EH (cell line): ENCODE results near the gene COL19A1.

Experiments used
- DNase-seq: peaks from one replicate; pipeline ENCODE4 v3.0.0-alpha.2; 2015; ENCODE audit warnings: low read depth

Gene COL19A1

DNA sequence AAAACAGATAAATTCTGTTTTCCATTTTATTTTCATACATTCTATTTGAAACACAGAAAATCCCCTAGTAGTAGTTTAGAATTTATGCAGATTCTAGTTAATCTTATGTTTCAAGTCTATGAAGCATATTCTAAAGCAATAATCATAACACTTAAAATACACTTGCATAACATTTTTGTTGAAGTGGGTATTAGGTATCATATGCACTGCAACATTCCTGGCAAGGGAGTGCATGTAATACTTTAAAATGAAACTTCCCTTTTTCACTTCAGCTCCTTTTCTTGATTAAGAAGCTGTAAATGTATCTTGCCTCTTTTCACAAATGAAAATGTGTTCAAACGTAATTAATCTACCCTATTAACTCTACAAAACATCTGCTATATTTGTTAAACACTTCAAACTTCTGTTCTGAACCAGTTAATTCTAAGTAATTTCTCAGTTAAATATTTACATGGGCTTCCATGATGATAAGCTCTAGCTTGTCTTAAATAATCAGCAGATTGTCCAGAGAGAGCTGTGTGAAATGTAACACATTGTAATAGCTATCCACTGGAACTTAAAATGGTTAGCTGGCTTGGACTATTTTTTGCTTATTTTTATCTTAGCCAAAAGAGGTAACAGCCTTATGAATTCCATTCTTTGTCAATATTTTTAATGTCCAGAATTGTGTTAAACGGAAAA is 192.8 kb downstream of the COL19A1 start:
- DNase-seq = no peak

DNA sequence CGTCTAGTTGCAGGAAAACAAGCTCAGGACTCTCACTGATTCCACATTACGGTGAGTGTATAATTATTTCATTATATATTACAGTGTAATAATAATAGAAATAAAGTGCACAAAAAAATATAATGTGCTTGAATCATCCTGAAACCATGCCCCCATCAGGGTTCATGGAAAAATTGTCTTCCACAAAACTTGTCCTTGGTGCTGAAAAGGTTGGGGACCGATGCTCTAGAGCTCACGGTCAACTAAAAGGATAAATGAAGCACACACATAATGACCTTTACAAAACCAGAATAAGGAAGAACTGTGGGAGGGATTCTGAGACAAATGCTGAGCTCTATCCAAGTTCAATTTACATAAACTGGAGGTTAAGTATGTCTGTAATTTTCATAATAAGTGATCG is 194.3 kb downstream of the COL19A1 start:
- no peak for DNase-seq

DNA sequence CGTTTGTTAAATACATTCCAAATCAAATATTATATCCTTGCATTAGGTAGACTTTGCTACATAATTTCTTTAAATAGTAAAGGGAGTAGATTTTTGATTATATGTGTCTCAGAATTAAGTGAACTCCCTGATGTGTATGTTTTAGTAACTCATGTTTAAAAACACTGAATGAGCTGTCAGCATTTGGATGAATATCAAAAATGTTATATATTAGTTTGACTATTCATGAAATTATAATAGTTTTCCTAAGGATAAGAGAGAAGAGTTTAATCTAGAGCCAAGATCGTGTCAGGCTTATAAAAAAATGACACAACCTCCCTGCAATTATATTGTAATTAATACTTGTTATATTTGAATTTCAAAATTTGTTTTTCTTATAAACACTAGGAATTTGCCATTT is 195.2 kb downstream of the COL19A1 start:
- DNase-seq = no peak

DNA sequence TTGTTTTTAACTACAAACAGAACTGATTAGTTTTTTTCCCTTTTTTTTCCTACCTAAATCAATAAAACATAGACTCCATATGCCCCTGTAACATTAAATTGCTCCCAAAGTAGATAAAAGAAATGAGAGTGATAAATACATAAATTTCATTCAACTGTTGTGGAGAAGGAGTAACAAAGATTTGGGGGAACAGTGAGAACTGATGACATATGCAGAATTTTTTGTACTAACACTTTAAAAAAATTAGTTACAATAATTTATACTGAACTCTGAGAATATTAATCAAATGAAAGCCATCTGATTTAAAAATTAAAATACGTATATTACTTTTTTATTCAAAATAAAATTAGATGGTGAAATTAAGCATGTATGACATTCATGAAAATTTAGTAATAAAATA is 195.7 kb downstream of the COL19A1 start:
- DNase-seq = no peak

DNA sequence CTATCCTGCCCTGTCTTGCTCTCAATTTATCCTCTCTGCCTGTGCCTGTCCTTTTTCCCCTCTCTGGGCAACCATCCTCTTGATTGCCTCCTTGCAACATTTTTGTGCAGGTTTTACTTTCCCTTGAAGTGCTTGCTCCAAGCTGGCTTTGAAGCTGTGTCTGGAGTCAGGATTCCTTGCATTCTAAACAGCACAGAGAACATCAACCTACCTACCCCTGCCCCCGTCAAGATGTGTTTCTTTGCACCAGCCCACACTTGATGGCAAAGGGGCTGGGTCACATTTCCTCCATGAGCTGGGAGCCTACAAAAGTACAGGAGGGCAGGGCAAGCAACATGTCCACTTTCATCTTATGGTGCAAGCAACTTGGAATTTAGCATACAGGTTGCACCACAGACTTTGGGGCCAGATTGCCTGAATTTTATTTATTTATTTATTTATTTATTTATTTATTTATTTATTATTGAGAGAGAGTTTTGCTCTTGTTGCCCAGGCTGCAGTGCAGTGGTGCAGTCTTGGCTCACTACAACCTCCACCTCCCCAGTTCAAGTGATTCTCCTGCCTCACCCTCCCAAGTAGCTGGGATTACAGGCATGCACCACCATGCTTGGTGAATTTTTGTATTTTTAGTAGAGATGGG is 206.3 kb downstream of the COL19A1 start:
- no peak for DNase-seq

DNA sequence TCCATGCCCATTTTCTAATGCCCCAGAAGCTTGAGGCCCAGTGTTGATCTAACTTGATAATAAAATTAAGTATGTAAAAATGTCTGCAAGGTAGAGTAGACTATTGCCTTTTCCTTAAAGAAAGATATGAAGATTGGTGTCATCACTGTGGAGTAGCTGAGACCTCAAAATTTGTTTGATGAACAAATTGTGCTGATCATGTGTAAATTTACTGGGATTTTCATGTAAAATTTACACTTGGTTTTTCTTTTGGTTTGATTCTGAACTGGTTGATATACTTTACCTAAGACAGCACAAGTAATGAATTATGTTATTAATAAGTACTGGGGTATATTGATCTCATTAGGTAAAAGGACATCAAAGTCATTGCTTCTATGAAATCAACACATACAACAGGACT is 207.3 kb downstream of the COL19A1 start:
- no peak for DNase-seq

DNA sequence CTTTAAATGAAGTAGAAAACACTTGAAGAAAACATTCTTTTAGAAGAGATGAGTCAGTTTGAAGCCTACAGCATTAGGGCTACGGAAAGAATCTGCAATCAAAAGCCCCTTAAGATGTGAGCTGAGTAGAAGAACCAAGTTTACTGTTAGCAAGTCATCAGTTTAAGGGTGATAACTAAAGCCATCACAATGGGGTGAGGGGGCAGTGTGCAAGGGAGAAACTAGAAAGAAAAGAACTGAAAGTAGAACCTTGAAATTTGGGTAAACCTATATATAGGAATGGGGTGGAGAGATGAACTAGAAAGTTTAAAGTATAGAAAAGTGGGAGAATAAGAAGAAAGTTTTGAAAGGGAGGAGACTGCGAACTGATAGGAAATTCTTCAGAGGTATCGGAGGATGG is 212.9 kb downstream of the COL19A1 start:
- no peak for DNase-seq

DNA sequence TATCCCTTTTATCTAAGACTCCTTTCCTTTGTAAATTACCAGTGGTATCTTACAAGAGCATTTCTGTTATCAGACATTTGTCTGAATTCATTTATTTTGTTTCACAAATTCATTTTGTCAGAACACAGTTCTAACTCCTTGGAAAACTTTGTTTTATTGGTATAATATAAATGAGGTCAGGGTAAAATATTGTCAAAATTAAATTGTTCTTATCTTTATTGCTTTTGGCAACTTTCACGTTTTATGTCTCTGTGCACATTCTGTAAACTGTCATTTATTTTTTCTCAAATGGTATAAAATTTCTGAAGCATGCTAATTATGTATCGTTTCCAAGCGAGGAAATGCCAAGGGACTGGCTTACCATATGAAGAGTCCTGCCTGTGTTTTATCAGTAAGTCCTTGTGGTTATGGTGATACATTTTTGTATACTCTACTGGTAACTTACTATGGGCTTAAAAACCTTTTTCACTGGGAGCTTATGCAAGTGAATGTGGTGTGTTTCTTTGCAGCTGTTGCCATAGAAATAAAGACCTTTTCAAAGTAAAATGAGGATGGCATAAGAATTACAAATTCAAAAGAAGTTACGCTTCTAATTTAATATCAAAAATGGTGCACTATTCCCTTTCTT is 214.2 kb downstream of the COL19A1 start:
- no peak for DNase-seq

DNA sequence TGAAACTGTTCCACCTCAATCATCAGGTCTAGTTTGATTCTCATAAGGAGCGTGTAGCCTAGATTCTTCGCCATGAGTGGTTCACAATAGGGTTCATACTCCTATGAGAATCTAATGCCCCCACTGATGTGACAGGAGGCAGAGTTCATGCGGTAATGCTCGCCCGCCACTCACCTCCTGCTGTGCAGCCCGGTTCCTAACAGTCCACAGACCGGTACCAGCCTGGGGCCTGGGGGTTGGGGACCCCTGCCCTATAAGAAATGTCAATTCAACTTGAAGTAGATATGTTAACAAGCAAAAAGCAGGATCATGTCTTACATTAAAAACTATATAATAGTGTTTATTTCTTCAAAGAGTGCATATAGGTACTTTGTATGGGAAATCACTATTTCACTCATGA is 216.5 kb downstream of the COL19A1 start:
- DNase-seq = no peak

DNA sequence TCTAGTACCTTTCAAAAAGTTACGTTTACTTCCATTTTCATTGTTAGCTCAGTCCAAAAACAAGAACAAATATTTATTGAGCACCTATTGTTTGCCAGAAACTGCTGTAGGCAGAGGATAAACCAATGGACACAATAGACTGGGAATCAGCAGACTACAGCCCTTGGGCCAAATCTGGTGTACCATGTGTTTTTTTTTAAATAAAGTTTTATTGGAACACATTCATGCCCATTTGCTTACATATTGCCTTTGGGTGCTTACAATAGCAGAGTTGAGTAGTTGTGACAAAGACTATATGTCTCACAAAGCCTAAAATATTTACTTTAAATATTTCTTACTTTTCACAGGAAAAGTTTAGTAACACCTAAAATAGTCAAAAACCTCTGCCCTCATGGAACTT is 220.4 kb downstream of the COL19A1 start:
- no peak for DNase-seq

DNA sequence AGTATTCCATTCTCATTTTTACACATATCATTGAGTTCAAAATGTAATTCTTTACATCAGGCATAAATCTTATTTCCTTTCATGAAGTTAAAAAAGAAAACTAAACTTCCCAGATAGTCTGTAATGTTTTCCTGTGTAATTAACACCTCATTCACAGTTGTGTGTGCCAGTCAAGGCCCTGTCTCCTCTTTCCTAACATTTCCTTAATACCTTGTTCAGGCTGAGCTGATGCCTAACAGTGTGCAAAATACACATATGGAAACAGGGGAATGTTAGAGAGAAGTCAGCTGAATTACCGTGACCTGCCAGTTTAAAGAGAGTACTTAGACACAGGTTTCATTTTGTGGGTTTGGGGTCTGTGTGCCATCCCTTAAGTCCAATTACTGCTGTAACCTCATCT is 227.8 kb downstream of the COL19A1 start:
- no peak for DNase-seq

DNA sequence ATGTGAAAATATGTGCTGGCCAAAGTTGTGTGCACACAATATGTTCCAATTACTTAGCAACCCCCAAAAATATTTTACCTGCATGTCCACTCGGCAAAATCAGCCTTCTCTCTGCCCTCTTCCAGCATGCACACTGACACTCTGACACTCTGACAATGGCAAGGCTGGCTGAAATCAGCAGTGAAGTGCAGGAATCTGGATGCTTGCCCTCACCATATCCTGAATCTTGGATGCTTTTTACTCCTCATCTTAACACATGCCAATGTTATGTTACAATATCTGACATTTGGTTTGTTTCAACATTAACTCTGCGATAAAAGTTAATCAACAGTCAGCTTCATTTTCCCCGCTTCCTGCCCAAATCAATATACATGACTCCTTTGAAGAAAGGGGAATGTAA is 233.4 kb downstream of the COL19A1 start:
- no peak for DNase-seq

DNA sequence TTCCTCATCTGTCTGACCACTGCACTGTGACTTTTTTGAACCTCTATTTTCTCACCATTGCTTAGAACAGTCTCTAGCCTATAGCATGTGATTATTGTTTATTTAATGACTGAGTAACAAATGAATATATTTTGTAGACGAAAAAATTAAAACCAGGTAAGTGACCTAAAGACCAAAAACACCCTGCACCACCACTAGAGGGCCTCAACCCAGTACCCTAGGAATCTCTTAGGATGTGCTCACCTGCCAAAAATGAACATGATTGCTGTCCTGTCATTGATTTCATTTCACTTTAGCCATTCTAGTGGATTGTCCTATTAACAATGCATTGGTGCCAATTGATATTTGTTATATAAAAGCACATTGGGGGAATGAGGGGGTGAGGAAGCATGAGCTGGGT is 237.4 kb downstream of the COL19A1 start:
- no peak for DNase-seq

DNA sequence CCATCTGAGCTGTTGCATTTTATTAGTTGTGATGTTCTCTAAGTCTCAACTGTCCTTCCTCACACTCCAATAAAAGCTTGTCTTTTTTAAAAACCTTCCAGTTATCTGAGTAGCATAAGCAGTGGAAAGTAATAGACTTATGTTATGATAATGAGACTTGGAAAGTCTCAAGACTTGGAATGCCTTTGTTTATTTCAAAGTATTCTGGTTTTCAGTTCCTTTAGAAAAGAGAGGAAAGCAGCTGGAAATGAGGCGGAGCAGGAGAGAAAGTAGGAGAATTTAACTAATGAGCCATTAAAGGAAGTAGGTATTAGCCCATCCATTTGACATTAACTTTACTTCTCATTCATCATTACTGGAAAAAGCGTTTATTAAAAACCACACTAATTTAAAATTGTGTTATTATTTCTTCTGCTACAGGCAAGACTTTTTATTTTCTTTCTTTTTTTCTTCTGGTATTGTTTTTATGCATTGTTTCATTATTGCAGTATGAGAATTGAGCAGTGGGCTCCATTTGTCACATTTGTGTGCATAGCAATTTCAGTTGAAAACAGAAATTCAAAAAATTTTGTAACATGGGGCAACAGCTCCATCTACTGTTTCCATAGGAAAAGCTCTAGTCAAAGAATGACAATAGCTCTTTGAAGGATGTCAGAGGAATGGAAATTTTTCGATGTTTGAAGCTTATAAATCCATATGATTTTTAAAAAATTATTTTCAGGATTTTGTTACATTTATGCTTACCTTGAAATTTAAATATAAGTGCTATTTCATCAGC is 241.7 kb downstream of the COL19A1 start:
- peak; percentile 44 for DNase-seq

DNA sequence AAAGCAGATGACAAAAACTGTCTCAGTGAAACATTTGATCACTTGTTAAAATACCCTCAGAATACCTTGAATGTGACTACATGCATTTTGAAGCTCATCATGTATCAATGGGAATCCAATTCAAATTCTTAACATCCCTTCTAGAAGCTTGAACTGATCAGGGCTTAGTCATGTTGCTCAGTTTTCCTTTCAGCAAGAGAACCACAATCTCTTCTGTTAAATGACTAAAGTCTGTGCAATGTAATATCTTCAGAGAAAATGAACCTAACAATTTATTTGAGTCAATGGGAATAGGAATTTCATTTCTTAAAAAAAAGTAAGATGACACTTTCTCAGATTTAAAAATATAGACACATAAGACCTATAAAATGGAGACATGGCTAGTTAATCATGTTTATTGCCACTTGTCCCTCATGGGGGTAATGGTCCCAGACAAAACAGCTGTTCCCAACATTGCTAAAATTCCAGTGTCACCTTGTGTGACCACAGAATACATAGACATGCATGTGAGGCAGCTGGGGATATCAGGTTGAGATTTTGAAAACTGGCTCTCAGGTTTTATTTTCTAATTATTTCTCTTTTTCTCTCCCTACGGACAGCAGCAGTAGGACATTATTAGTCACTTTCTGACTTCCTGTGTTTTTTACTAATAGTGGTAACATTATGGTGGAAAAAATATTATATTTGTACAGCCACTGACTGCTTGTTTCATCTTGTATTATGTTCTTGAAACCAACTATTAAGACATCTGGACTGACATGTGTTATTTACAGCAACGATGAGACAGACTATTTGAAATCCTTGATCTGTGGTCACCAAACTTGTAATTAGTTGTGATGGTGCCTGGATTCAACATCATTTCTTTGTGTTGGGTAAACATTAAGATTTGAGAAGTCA is 244.0 kb downstream of the COL19A1 start:
- no peak for DNase-seq

DNA sequence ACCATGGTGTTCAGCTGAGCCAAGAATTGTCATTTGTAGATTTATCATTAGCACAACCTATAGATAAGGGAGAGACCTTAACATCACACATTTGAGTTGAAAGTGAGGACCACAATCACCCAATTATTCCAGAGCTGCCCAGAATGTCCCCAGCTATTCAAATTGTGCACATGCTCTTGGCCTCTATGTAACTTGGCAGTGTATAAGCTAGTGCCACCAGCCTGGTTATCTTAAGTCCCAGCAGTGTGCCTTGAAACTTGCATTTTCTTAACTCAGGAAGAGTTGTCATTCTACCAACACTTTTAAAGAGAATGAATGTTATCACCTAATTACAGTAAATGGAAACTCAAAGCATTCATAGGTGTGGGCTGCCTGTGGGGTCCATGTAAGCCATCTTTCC is 245.4 kb downstream of the COL19A1 start:
- no peak for DNase-seq

DNA sequence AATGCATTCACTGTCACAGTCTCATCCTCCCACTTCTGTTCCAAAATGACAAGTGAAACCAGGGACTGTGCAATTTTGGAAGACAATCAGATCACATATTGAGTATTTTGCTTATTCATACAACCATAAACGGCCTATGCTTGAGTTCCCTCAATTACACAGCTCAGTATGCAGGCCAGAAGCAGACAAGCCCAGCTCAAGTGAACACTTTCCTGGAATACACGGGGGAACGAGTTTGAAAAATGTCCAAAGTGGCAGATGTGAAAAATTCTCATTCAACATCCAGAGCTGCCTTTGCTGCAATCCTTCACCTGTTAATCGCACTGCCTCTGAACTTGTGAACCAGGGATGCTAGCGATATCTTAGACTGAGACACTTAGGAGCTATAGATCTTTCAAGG is 246.4 kb downstream of the COL19A1 start:
- no peak for DNase-seq

DNA sequence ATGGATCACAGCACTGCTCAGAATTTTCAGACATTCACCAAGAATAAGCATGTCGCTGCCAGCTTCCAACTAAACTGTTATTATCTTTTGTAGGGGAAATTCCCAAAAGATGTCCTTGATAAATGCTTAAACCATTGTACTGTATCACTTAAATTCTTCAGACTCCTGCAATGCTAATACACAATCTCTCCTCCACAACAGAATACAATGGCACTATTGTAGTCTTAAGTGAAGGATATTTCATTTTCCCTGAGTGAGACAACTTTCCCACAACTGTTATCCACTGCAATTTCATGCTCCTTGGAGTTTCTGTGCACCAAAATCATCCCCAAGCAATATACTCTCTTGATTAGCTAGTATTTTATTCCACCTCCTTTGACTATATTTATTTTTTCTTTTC is 246.8 kb downstream of the COL19A1 start:
- DNase-seq = no peak

DNA sequence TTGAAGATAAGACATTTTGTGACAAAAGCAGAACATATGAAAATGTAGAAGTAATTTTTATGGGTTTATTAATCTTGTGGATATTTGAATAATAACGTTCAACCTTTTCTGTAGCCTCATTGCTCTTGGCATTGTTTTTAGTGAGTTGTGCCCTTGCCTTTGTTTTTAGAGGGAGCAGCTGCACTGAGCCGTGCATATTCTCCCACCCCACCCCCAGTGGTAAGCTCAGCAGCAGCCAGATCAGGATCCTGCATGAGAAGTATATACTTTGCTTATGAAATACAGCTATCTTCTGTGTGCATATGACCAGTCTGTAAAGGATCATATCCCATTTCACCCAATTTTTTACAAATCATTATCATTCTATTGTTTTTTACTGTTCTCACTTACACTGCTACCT is 252.3 kb downstream of the COL19A1 start:
- no peak for DNase-seq

DNA sequence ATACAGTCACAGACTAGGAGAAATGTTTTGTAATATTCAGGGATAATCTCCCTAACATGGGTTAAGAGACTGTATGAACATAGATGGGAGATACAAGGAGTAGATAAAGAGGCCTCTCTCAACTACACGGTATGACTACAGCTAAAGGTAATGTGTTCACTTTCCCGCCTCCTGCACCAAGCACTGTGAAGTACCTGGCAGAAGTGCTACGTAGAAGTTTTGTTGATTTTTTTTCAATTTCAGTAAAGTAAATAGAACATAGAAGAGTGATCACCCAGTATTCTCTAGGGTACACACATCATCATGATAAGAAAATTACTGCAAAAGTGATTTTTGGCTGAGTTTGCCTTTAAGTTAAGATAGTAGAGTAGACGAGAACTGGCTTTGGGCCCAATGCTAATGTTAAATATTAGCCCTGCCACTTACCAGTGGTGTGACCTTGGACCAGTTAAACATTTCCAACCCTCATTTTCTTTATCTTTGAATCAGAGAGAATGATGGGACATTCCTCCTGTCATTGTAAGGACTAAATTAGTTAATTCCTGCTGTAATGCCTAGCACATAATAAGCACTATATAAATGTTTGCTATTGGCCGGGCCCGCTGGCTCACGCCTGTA is 253.0 kb downstream of the COL19A1 start:
- no peak for DNase-seq

DNA sequence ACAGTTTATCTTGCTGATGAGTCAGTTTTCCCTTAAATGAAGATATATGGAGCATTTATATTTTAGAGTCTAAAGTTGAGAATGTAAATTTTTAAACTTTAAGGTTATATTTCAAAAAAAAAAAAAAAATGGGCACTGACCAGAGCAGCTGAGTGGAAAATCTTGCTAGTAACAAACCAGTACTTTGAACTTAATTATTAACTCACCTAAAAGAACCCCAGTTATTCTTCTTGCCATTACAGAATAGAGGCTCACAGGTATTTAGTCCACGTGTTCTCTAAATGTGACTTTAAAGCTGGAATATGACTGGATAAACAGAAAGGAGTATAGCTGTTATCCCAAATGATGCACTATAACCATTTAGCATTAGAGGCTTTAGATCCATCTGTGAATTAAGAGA is 258.1 kb downstream of the COL19A1 start:
- no peak for DNase-seq
